Common myeloid progenitor, CD34-positive (primary cell): Measurements from ENCODE around the gene MYOF.
"Not testable (repeated sequence)": the region's sequence is repeated elsewhere in the genome, so short reads cannot be mapped to it uniquely, and the experiment has no call there.

ENCODE experiments used
- CTCF ChIA-PET: fragments of 350-600 bp; sonication (Branson Sonifier 250); formaldehyde crosslinking; loops from one replicate; lab custom pipeline; 2021; ENCODE audit warnings: antibody characterized with exemption; lab: Charles Lee
- POLR2A ChIA-PET: fragments of 350-600 bp; sonication (Branson Sonifier 250); formaldehyde crosslinking; loops from one replicate; lab custom pipeline; 2021; ENCODE audit warnings: antibody characterized with exemption; lab: Charles Lee
- DNase-seq, 3 donors: peaks; one replicate each; pipeline versions ENCODE4 v3.0.0 to v3.0.0-alpha.2; 2013
- H3K27ac ChIP-seq, 2 experiments: 1 replicate in 1 of 2; 2 replicates in 1 of 2; pipeline ENCODE4 v1.7.0; 2013; ENCODE audit warnings: inconsistent platforms in 2 of 2, low read length in 2 of 2, mild to moderate bottlenecking in 2 of 2, low read depth in 1 of 2, moderate library complexity in 1 of 2; ENCODE audit not compliant: severe bottlenecking in 2 of 2, insufficient read depth in 1 of 2, poor library complexity in 1 of 2
- H3K27me3 ChIP-seq, 5 experiments: replicated peaks in 2 of 5; 1 replicate in 3 of 5; 2 replicates in 2 of 5; pipeline versions ENCODE4 v1.6.1 to v1.7.0; 2013; ENCODE audit warnings: low read length in 4 of 5, mild to moderate bottlenecking in 2 of 5, moderate library complexity in 2 of 5, inconsistent platforms in 1 of 5; ENCODE audit not compliant: insufficient read depth in 5 of 5, control insufficient read depth in 4 of 5
- H3K36me3 ChIP-seq, 4 experiments: 1 replicate in 2 of 4; 2 replicates in 2 of 4; pipeline versions ENCODE4 v1.6.1 to v1.7.0; 2013; ENCODE audit warnings: low read length in 3 of 4, control low read depth in 1 of 4, mild to moderate bottlenecking in 1 of 4; ENCODE audit not compliant: control insufficient read depth in 4 of 4, insufficient read depth in 4 of 4
- H3K4me1 ChIP-seq, 4 experiments: 1 replicate in 3 of 4; 2 replicates in 1 of 4; pipeline versions ENCODE4 v1.6.1 to v1.7.1; 2013; ENCODE audit warnings: low read length in 3 of 4, mild to moderate bottlenecking in 3 of 4, control low read depth in 1 of 4, inconsistent platforms in 1 of 4, moderate library complexity in 1 of 4; ENCODE audit not compliant: control insufficient read depth in 4 of 4, insufficient read depth in 4 of 4; ENCODE audit errors: control extremely low read depth in 1 of 4
- H3K4me3 ChIP-seq, 7 experiments: 1 replicate in 4 of 7; 2 replicates in 3 of 7; pipeline versions ENCODE4 v1.5.1 to v1.7.0; 2013; ENCODE audit warnings: mild to moderate bottlenecking in 7 of 7, low read length in 6 of 7, moderate library complexity in 6 of 7, inconsistent platforms in 2 of 7, low read depth in 2 of 7, control low read depth in 1 of 7; ENCODE audit not compliant: insufficient read depth in 4 of 7, control insufficient read depth in 1 of 7; ENCODE audit errors: extremely low read depth in 1 of 7
- H3K9me3 ChIP-seq, 5 experiments: 1 replicate in 4 of 5; 2 replicates in 1 of 5; pipeline versions ENCODE4 v1.6.1 to v1.7.1; 2013; ENCODE audit warnings: low read length in 4 of 5, mild to moderate bottlenecking in 2 of 5, inconsistent platforms in 1 of 5, low read depth in 1 of 5, moderate library complexity in 1 of 5; ENCODE audit not compliant: control insufficient read depth in 4 of 5, insufficient read depth in 2 of 5; ENCODE audit errors: control extremely low read depth in 1 of 5
- WGBS: methylation state at CpG from one replicate; pipeline ENCODE4 v1.1.5; 2013; ENCODE audit not compliant: insufficient coverage; 5-methylcytosine and 5-hydroxymethylcytosine counted together

The MYOF gene

GRCh38 chr10:93420944-93421825 is 60.9 kb downstream of the MYOF start:
- no peak overlapping the region for H3K27ac ChIP-seq
- WGBS: 100% methylated on average over 2 of the region's 6 CpGs
- CTCF ChIA-PET: interaction anchor here (1.1 to 1.6 kb wide), 2 partner anchors 20 to 23 kb away, joined by 3 to 4 read pairs; no protein-coding TSS in a partner anchor

GRCh38 chr10:93420091-93420490 is 62.0 kb downstream of the MYOF start:
- no peaks in the 10 kb centered on the region for H3K27me3 ChIP-seq
- CTCF ChIA-PET: interaction anchor here (1.1 to 1.6 kb wide), 2 partner anchors 21 to 24 kb away, joined by 3 to 4 read pairs; no protein-coding TSS in a partner anchor
- no peaks in the 10 kb centered on the region for H3K36me3 ChIP-seq
- 84% methylated on average over 5 of the region's 5 CpGs for WGBS
- DNase-seq: no peak
- peaks cover 0 to under 1% (median 0%) of the 10 kb centered on the region in 4 experiments for H3K4me1 ChIP-seq
- POLR2A ChIA-PET: no interaction called here
- no peak overlapping the region for H3K4me3 ChIP-seq
- no peaks in the 10 kb centered on the region for H3K9me3 ChIP-seq
- no peak overlapping the region for H3K27ac ChIP-seq

More at GRCh38 chr10:93420944-93421825, 60.9 kb downstream of the MYOF start:
- H3K4me3 ChIP-seq: no peak overlapping the region
- no peaks in the 10 kb centered on the region for H3K27me3 ChIP-seq
- POLR2A ChIA-PET: no interaction called here
- H3K4me1 ChIP-seq: no peaks in the 10 kb centered on the region
- H3K9me3 ChIP-seq: no peaks in the 10 kb centered on the region
- DNase-seq: no peak
- no peaks in the 10 kb centered on the region for H3K36me3 ChIP-seq

GRCh38 chr10:93419016-93419415 is 63.1 kb downstream of the MYOF start:
- CTCF ChIA-PET, H3K36me3 ChIP-seq, POLR2A ChIA-PET, H3K4me3 ChIP-seq, H3K9me3 ChIP-seq, DNase-seq, H3K4me1 ChIP-seq, H3K27ac ChIP-seq, H3K27me3 ChIP-seq: not testable (repeated sequence)
- WGBS: 98% methylated on average over 6 of the region's 8 CpGs

GRCh38 chr10:93417921-93418320 is 64.2 kb downstream of the MYOF start:
- WGBS: 83% methylated on average over 2 of the region's 3 CpGs
- Histone ChIP-seq H3K9me3 (no peaks in the 10 kb centered on the region), H3K27me3 (no peaks in the 10 kb centered on the region), H3K4me3 (no peak overlapping the region), H3K27ac (no peak overlapping the region), H3K4me1 (peaks cover 3 to 19% (median 7%) of the 10 kb centered on the region in 4 experiments), H3K36me3 (no peaks in the 10 kb centered on the region)
- POLR2A ChIA-PET: no interaction called here
- no peak for DNase-seq
- CTCF ChIA-PET: interaction anchor here (1.3 kb wide), 1 partner anchor 10 kb away, joined by 3 read pairs; no protein-coding TSS in a partner anchor

GRCh38 chr10:93417266-93417665 is 64.9 kb downstream of the MYOF start:
- POLR2A ChIA-PET: no interaction called here
- 93% methylated on average over 3 of the region's 3 CpGs for WGBS
- Histone ChIP-seq H3K4me1 (peaks cover 7 to 25% (median 12%) of the 10 kb centered on the region in 4 experiments), H3K9me3 (no peaks in the 10 kb centered on the region), H3K36me3 (no peaks in the 10 kb centered on the region), H3K27ac (no peak overlapping the region), H3K27me3 (no peaks in the 10 kb centered on the region), H3K4me3 (no peak overlapping the region)
- CTCF ChIA-PET: interaction anchor here (1.1 to 1.4 kb wide), 3 partner anchors 10 to 41 kb away, joined by 3 read pairs; no protein-coding TSS in a partner anchor
- peak in 1 of 3 donors; percentile 23 for DNase-seq

- H3K36me3 ChIP-seq: no peaks in the 10 kb centered on the region
- H3K4me1 ChIP-seq: peaks cover 9 to 30% (median 15%) of the 10 kb centered on the region in 4 experiments
- CTCF ChIA-PET: interaction anchor here (1.1 to 1.4 kb wide), 2 partner anchors 27 to 40 kb away, joined by 3 read pairs; no protein-coding TSS in a partner anchor
- POLR2A ChIA-PET: no interaction called here
- no peaks in the 10 kb centered on the region for H3K9me3 ChIP-seq
- 100% methylated on average over 1 of the region's 4 CpGs for WGBS
- H3K27ac ChIP-seq: no peak overlapping the region
- H3K4me3 ChIP-seq: no peak overlapping the region
- H3K27me3 ChIP-seq: no peaks in the 10 kb centered on the region
- DNase-seq: no peak
Measured at GRCh38 chr10:93416824-93417223, 65.3 kb downstream of the MYOF start.

GRCh38 chr10:93415693-93416092 is 66.4 kb downstream of the MYOF start:
- CTCF ChIA-PET: no interaction called here
- H3K27ac ChIP-seq: no peak overlapping the region
- 90% methylated on average over 6 of the region's 6 CpGs for WGBS

More at GRCh38 chr10:93415693-93416092, 66.4 kb downstream of the MYOF start:
- Histone ChIP-seq H3K4me3 (no peak overlapping the region), H3K9me3 (no peaks in the 10 kb centered on the region), H3K27me3 (no peaks in the 10 kb centered on the region), H3K4me1 (peaks cover 9 to 38% (median 16%) of the 10 kb centered on the region in 4 experiments), H3K36me3 (no peaks in the 10 kb centered on the region)
- POLR2A ChIA-PET: no interaction called here
- no peak for DNase-seq
